HG02623 (cell line): ENCODE data around the gene RNF213.

Source experiments
- ATAC-seq: cut with Tn5 transposase; IDR thresholded peaks from one replicate; pipeline ENCODE4 v1.9.1; 2021; ENCODE audit warnings: moderate library complexity; ENCODE audit not compliant: unreplicated experiment

RNF213 gene

GRCh38 chr17:80445007-80445725 lies 184.5 kb downstream of the RNF213 start:
- ATAC-seq: no peak

- ATAC-seq: no peak
Observed at GRCh38 chr17:80445726-80446110, 185.1 kb downstream of the RNF213 start.

GRCh38 chr17:80446645-80447405 lies 186.2 kb downstream of the RNF213 start:
- no peak for ATAC-seq

- ATAC-seq: no peak
Observed at GRCh38 chr17:80447790-80448189, 187.1 kb downstream of the RNF213 start.
